Ovary (tissue), 9 donors: ENCODE measurements around the gene ZP1. TPM values are rescaled to one million over a fixed set of nuclear protein-coding genes. Genes with fewer than 3 reads are reported as not detected.

Source experiments
- DNase-seq, 5 donors: peaks; one replicate each; pipeline ENCODE4 v3.0.0-alpha.2; 2019 to 2020
- H3K27ac ChIP-seq, 2 donors: fragments of 200-600 bp; one replicate each; pipeline versions ENCODE4 v1.5.1 to v1.8.0; 2019 to 2022
- H3K27me3 ChIP-seq: fragments of 200-600 bp; one replicate; pipeline ENCODE4 v1.8.0; 2022
- H3K36me3 ChIP-seq: fragments of 200-600 bp; sonication (generic); one replicate; pipeline ENCODE4 v1.5.1; 2019
- H3K4me1 ChIP-seq: one replicate; pipeline ENCODE4 v1.8.1; 2013; ENCODE audit warnings: mild to moderate bottlenecking, moderate library complexity; ENCODE audit not compliant: insufficient read depth
- H3K4me3 ChIP-seq: fragments of 200-600 bp; sonication (generic); one replicate; pipeline ENCODE4 v1.5.1; 2017
- H3K9me3 ChIP-seq, 2 donors: fragments of 200-600 bp in 1 of 2; sonication (generic) in 1 of 2; one replicate each; pipeline versions ENCODE4 v1.5.1 to v1.8.1; 2013 to 2019; ENCODE audit warnings: mild to moderate bottlenecking in 1 of 2, moderate library complexity in 1 of 2
- EP300 ChIP-seq: sonication (generic); formaldehyde crosslinking; IDR thresholded peaks from one replicate; pipeline ENCODE4 v1.6.1; 2017; ENCODE audit warnings: antibody characterized with exemption
- POLR2A ChIP-seq: fragments of 450-650 bp; IDR thresholded peaks from one replicate; pipeline ENCODE4 v1.6.1; 2017; ENCODE audit warnings: antibody characterized with exemption, mild to moderate bottlenecking, moderate library complexity
- WGBS, 3 donors: extraction: QIAGEN DNeasy Blood & Tissue Kit in 1 of 3; methylation state at CpG; one replicate each; pipeline versions ENCODE4 v1.1.5 to v1.1.7; 2013 to 2017; 5-methylcytosine and 5-hydroxymethylcytosine counted together
- intact Hi-C, 4 donors: fragments of 100-400 bp; cut with DNase I; formaldehyde crosslinking; loops; one replicate each; pipeline versions ENCODE4 v1.11.0 to v1.15.1; 2022 to 2023
- polyA plus RNA-seq, 2 donors: library from polyadenylated mRNA; stranded (reverse); fragments of 200-250 nt in 1 of 2; fragments of 350-450 nt in 1 of 2; fragmentation: Illumina TruSeq in 1 of 2; extraction: RNeasy Lipid Tissue Mini Kit (QIAGEN cat#74804) in 1 of 2; gene quantifications; one replicate each; pipeline ENCODE4 v1.2.3, GENCODE V29; 2013 to 2014
- total RNA-seq, 7 donors: library from RNA; depleted of rRNA in 2 of 7; stranded (reverse); fragments of >200 nt in 2 of 7; fragmentation: NEBNext Ultra II Directional in 3 of 7; extraction: Animal tissue kit (Norgen Biotek cat#: 25700) in 3 of 7; gene quantifications; one replicate each; pipeline versions ENCODE4 v1.1.0 to v1.2.4, GENCODE V29; 2016 to 2023
- TF ChIP-seq, protein P1 (sequence below), 3 donors: fragments of 450-650 bp in 2 of 3; fragments of 200-600 bp in 1 of 3; IDR thresholded peaks; one replicate each; pipeline versions ENCODE4 v1.5.1 to v1.8.0; 2016 to 2022; ENCODE audit warnings: antibody characterized with exemption in 3 of 3, mild to moderate bottlenecking in 1 of 3
- donor health status: DM: no; HTN: no; CAD: no; lungs with moderate emphysema.
- donor health status: DM: no; HTN: no; CAD: no.
- donor health status: Bipolar disorder and iron deficiency.
- donor health status: DM: yes; HTN: yes; CAD: no.
- donor health status: DM: no; HTN: no; CAD: no.
- donor health status: DM: yes; HTN: yes; CAD: no.

Gene ZP1
- total and polyA plus RNA-seq, 9 donors: 0.17 TPM; not detected in 8

DNA sequence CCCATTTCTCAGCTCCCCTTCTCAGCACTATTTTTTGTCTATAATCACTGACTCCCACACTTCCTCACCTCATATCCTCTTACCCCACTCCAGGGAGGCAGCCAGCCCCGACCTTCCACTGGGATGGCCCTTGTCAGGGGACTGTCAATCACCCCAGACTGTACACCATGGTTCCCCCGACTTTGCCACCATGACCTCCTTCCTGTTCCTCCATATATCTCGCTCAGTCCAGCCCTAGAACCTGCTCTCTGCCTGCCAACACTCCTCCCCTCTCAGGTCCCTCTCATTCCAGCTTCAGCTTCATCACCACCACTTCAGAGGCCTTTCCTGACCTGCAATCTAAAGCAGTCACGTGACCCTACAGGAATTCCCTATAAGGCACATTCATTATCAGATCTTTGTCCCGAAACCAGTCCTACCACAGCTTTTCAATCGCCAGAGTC lies 22.5 kb downstream of the ZP1 start:
- H3K4me3 ChIP-seq: no peak overlapping the region
- intact Hi-C loops: loop anchor here in 2 of 4 donors (5.0 to 10.0 kb wide), 3 partner anchors 45 to 105 kb away; partner anchors contain the start of genes CCDC86 (in 1 of the 2) and MS4A10 (in 1 of the 2)
- H3K9me3 ChIP-seq: no peaks in the 10 kb centered on the region
- H3K27me3 ChIP-seq: no peaks in the 10 kb centered on the region
- peaks cover 3% of the 10 kb centered on the region for H3K4me1 ChIP-seq
- H3K27ac ChIP-seq: no peak overlapping the region
- 67 to 75% (median 70%) methylated on average over 6 of the region's 6 CpGs for WGBS, 3 donors
- DNase-seq: no peak
- TF ChIP-seq POLR2A: no peak
- TF ChIP-seq, protein P1, sequence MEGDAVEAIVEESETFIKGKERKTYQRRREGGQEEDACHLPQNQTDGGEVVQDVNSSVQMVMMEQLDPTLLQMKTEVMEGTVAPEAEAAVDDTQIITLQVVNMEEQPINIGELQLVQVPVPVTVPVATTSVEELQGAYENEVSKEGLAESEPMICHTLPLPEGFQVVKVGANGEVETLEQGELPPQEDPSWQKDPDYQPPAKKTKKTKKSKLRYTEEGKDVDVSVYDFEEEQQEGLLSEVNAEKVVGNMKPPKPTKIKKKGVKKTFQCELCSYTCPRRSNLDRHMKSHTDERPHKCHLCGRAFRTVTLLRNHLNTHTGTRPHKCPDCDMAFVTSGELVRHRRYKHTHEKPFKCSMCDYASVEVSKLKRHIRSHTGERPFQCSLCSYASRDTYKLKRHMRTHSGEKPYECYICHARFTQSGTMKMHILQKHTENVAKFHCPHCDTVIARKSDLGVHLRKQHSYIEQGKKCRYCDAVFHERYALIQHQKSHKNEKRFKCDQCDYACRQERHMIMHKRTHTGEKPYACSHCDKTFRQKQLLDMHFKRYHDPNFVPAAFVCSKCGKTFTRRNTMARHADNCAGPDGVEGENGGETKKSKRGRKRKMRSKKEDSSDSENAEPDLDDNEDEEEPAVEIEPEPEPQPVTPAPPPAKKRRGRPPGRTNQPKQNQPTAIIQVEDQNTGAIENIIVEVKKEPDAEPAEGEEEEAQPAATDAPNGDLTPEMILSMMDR (IDR thresholded peaks at IDR 0.05): no peak
- TF ChIP-seq EP300: no peak
- H3K36me3 ChIP-seq: no peaks in the 10 kb centered on the region

DNA sequence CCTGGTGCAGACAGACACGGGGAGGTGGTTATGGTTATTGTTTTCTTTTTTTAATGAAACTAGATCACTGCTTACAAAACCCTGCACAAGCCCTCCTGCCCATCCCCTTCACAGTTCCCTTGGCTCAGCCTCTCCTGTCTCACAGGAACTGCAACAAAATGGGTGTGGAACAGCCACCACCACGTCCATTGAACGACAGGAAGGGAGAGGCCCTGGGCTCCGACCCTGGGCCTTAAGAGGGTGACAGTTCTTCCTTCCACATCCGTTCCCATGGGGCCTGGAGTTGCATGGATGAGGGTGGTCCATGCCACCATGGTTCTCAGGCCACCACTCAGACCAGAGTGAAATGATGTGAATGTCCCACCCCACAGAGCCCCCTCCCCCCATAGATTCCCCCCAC lies 23.4 kb downstream of the ZP1 start:
- Histone ChIP-seq H3K9me3 (no peaks in the 10 kb centered on the region), H3K4me3 (no peak overlapping the region), H3K27me3 (no peaks in the 10 kb centered on the region), H3K27ac (no peak overlapping the region), H3K4me1 (peaks cover 3% of the 10 kb centered on the region), H3K36me3 (no peaks in the 10 kb centered on the region)
- intact Hi-C loops: loop anchor here in 2 of 4 donors (5.0 to 10.0 kb wide), 3 partner anchors 46 to 106 kb away; partner anchors contain the start of genes CCDC86 (in 1 of the 2) and MS4A10 (in 1 of the 2)
- TF ChIP-seq, protein P1 (IDR thresholded peaks at IDR 0.05): no peak
- no peak for TF ChIP-seq POLR2A
- TF ChIP-seq EP300: no peak
- DNase-seq: no peak
- WGBS, 3 donors: 58 to 62% (median 59%) methylated on average over 5 of the region's 5 CpGs

DNA sequence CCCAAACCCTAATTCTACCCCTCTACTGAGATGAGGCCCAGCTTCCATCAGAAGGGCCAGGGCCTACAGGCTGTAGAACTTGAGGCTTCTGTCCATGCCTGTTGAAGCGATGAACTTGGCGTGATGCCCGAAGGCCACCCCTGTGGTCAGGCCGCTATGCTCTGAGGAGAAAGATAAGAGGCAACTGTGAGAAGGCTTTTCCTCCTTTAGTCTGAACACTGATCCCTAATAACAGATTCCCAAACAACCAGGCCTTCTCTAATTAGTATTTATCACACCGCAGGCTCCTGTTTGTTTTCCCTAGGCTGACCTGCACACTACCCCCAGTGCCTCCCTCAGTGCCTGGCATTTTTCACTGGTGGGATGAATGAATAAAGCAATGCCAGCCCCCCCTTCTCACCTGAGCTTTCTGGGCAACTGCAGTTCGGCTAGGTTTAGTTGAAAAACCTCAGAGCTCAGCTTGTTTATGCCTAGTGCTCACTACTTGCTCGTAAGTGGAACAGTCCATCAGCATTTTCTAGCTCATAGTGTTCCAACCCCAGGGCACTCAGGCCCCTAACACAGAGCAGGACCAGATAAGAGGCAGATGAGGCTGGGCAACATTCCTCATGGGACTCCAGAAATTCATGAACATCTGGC lies 23.9 kb downstream of the ZP1 start:
- H3K4me3 ChIP-seq: no peak overlapping the region
- no peak overlapping the region for H3K27ac ChIP-seq
- no peaks in the 10 kb centered on the region for H3K36me3 ChIP-seq
- DNase-seq: peak; percentile 69 to 86 (median 77)
- intact Hi-C loops: loop anchor here in 2 of 4 donors (5.0 to 10.0 kb wide), 3 partner anchors 46 to 106 kb away; partner anchors contain the start of genes CCDC86 (in 1 of the 2) and MS4A10 (in 1 of the 2)
- peaks cover 3% of the 10 kb centered on the region for H3K4me1 ChIP-seq
- TF ChIP-seq, protein P1 (IDR thresholded peaks at IDR 0.05): no peak
- no peak for TF ChIP-seq EP300
- TF ChIP-seq POLR2A: no peak
- no peaks in the 10 kb centered on the region for H3K27me3 ChIP-seq
- no peaks in the 10 kb centered on the region for H3K9me3 ChIP-seq
- WGBS, 3 donors: 30 to 57% (median 34%) methylated on average over 7 of the region's 7 CpGs

DNA sequence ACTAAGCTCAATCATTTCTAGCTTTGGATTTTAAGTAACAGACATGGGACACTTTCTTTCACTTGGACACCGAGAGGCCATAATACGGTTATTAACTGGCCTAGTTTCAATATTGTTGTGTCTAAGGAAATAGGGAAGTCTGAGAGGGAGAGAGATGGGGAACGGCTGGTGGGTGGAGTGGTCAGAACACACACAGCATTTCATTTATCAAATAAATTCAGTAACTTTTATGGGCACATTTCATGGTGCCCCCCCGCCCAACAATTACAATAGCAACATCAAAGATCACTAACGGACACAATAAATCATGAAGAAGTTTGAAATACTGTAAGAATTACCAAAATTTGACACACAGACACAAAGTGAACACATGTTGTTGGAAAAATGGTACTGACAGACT lies 28.3 kb downstream of the ZP1 start:
- Histone ChIP-seq H3K36me3 (no peaks in the 10 kb centered on the region), H3K27me3 (no peaks in the 10 kb centered on the region), H3K9me3 (no peaks in the 10 kb centered on the region), H3K27ac (no peak overlapping the region), H3K4me3 (no peak overlapping the region), H3K4me1 (peaks cover 3% of the 10 kb centered on the region)
- TF ChIP-seq, protein P1 (IDR thresholded peaks at IDR 0.05): no peak
- no peak for TF ChIP-seq EP300
- TF ChIP-seq POLR2A: no peak
- WGBS, 3 donors: 62 to 78% (median 64%) methylated on average over 5 of the region's 5 CpGs
- DNase-seq: no peak
- intact Hi-C loops: loop anchor here (5.0 to 10.0 kb wide), 4 partner anchors 51 to 188 kb away; partner anchors contain the start of genes CCDC86 (in 1 of the 4) and MS4A10 (in 1 of the 4)
